NCI-H460 (cell line): ENCODE results near the gene SFI1. TPM values are rescaled to one million over a fixed set of nuclear protein-coding genes. Genes with fewer than 3 reads are reported as not detected.

Source experiments
- DNase-seq: peaks from one replicate; pipeline ENCODE4 v3.0.0-alpha.2; 2016; ENCODE audit warnings: low read depth; ENCODE audit errors: extremely low read depth
- total RNA-seq: library from RNA; depleted of rRNA; stranded (reverse); fragments of >200 nt; shearing (Covaris generic); gene quantifications from 2 replicates; pipeline ENCODE4 v1.2.3, GENCODE V29; 2014

The SFI1 gene
- total RNA-seq, 1 experiment from 2014 or later = 10.5 TPM

DNA sequence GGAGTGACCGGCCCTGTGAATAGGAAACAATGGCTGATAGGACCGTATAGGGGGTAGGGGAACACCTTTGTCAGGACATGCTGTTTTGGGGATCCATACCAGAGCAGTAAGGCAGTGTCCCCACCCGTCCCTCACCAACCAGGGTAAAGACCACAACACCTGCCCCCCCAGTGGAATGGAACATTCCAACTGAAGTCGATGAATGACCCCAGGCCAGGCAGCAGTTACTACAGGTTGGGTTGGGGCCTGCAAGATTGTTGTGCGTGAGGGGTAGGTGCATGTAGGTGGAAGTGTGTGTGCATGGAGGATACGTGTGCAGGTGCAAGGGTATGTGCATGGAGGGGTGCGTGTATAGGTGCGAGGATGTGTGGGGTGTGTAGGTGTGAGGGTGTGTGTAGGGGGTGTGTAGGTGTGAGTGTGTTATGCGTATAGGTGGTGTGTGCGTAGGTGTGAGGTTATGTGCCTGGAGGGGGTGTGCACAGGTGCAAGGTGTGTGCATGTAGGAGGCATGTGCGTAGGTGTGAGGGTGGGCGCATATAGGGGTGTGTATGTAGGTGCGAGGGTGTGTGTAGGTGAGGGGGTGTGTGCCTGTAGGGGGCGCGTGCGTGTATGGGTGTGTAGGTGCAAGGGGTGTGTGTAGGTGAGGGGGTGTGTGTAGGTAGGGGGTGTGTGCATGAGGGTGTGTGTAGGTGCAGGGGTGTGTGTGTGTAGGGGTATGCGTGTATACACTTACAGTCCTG, 132.8 kb downstream of the SFI1 start:
- no peak for DNase-seq

DNA sequence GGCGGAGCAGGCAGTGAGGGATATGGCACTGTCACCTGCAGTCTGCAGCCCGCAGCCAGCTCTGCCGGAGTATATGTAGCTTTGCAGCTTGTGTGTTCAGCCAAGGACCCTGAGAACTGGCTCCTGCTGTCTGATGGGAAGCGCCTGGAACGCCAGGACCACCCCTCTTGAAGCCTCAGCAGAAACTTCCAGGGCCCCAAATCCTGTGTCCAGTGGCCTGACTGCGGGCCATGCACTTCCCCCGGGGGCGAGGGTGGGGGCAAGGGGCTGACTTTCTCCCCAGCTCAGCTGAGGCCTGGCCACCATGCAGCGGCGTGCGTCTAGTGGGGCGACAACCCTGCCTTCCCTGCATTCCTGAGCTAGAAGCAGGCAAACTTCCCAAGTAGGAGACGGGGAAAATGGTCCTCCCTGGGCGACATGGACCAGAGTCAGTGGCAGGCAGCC, 133.4 kb downstream of the SFI1 start:
- no peak for DNase-seq

DNA sequence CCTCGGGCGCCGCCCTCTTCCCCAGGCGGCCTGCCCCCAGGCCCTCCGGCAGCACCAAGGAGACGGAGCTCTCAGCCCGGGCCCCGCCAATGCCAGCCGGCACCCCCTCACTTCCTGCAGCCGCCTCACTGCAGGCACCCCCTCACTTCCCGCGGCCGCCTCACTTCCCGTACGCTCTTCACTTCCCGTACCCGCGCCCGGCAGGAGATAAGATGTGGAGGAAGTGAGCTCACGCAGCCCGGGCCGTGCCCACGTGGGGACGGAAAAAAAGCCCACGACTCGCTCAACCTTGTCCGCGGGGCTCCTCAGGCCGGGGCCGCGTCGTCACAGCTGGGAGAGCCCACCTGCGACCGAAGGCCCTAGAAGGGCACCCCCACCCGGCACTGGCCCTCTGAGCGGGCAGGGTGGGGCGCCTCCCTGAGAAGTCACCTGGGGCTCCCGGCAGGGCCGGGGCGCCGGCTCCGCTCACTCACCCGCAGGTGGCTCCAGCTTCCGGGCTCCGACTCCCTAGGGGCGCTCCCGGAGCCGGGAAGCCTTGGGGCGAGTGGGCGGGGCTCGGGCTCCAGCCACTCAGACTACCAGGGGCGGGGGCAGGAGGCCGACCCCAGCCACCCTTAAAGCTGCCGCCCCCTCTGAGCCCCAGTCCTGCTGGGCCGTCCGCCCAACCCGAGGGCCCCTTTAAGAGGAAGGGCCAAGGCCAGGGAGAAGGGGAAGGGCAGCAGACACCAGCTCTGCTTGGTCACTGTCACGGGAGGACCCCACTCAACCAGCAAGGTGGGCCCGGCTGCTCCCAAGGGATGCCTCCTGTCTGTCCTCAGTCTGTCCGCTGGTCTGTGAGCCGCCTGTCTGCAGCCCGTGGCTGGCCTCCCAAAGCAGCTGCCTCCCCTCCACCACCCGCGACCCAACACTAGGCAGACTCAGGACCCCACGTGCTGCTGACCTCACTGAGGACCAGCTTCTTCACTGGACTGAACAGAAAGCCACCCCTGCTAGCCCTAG, 134.3 kb downstream of the SFI1 start:
- DNase-seq = peak; percentile 77

DNA sequence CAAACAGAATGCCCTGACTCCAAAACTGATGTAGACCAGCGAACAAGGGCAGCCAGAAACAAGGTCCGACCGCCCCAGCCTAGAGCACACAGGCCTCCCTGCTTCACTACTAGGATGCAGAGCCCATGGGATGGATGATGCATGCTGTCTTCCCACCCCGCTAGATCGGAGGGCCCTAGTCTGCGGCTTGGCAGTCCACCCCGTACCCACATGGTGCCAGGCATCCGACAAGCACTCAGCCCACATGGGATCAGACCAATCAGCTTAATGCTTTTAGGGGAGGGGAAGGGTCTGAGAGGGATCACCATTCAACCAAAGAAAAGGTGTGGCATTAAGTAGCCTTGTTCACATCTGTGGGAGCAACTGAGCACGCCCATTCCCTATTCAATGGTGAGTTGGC, 135.1 kb downstream of the SFI1 start:
- no peak for DNase-seq

DNA sequence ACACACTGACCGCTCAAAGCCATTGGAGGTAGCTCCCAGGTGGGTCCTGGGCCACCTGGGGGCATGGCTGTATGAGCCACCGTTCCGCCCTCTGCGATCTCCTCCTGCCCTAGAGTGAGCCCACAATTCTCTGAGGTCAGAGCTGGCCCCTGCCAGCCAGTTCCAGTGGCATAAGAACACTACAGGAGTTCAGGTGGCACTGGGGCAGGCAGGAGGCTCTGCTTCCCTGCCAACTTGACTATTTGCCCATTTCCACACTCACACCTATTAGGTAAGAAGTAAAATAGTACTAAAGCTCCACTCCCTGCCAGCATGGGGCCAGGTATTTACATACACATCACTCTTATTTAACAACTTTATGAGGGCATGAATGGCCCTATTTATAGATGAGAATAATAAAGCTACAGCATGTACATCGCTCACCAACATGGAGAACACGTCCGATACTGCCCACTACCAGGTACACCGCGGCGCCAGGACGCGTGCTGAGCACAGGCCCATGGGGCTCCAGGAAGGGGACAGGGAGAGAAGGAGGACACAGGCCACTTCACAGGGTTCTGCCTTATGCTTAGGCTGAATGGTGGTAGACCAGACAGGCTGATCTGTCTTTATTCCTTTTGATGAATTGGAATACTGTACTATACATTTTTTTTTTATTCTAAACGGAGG, 139.4 kb downstream of the SFI1 start:
- DNase-seq = no peak

DNA sequence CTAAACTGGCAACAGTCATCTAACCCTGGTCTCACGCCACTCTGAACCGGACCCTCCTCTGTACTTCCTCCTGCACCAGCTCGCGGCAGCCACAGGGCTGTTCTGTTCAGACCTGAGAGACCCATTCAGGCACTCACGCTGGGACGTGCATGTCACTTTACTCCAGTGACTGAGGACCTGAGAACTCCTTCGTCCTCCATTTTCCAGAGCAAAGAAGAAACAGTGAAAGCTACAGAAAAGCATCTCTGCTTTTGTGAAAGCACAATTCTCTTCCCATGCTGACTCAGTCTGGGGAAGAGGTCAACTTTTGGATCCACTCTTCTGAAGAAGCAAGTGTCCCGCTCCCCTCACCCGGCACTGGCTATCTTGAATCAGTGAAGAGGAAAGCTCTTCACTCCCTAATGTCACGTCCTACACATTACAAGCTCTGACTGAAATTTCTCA, 141.1 kb downstream of the SFI1 start:
- DNase-seq = no peak

DNA sequence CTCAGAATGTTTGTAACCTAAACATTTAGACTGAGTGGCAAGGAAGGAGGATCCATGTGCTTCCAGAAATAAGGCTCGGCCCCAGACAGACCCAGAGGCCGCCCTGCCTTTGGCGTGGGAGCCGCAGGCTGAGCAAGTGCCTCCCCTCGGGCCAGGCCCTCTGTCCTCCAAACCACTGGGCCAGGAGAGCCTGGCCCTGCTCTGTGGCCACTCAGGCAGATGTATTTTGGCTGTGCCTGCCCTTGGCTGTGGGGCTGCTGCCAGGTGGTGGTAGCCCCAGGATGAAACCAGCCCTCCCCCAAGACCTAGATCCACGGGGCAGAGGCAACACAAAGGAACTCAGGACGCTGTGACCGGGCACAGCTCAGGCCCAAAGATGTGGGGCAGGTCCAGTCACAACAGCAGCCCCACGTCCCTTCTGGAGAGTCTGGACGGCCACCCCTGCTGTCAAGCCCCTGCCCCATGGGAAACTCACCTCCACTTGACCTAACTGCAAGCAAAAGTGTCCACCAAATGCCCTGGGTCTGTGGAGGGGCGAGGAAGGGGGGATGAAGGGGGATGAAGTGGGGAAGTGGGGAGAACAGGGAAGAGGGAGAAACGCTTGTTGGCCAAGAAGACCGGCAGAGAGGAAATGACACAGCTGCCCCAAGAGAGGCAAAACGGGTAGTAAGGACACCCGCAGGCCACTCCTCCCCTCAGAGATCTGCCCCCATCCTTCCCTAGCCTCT, 141.7 kb downstream of the SFI1 start:
- no peak for DNase-seq

DNA sequence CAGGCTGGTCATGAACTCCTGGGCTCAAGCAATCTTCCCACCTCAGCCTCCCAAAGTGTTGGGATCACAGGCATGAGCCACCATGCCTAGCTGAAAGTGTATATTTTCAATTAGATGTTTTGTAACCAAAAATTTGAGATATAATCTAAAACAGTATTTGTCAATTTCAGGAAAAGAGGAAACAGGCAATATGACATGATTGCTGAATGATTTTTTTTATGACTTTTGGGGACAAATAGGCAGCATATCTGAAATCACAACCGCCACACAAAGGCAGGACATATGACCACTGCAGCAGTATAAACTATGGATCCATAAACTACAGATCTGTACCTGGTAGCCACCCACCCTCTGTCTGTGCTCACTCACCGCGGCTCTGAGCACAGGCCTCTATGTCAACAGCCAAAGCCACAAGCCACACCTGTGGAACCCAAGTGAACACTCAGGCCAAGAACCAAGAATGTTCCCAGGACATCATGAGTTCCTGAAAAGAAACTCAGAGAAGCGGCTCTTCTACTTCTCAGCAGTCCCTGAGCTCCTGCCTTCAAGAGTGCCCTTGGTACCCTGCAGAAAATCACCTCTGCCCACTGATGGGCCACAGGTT, 143.2 kb downstream of the SFI1 start:
- no peak for DNase-seq

DNA sequence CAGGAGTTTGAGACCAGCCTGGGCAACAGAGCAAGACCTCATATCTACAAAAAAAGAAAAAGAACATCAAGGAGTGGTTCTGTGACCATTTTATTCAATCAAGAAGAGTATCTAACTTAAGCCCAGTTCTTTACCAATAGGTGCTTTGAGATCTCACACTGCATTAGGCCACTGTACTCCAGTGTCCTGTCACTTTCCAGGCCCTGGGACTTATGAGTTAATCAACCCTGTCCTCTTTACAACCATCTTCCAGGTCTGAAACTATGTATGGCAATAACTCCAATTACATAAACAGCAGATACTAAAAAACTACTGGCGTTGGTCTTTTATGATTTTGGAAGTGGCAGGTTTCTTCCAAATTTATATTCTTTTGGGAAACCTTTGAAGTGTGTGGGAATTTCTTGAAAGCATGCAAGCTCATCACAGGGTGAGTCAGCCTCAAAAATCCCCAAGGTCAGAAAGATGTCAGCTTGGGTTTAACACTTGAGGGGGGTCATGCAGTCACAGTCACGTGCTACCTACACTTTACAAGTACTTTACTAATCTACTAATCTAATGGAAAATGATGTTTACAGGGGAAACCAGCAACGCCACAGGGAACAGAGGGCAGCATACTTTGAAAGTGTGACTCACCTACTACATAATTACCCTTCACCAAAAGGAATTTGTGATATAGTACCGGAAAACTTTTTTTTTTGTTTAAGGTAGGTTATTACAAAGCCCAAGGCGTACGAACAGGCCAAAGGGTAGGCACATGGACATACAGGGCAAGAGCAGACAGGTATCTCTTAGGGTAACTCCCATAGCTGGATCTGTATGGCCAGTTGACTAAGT, 150.1 kb downstream of the SFI1 start:
- DNase-seq = no peak

DNA sequence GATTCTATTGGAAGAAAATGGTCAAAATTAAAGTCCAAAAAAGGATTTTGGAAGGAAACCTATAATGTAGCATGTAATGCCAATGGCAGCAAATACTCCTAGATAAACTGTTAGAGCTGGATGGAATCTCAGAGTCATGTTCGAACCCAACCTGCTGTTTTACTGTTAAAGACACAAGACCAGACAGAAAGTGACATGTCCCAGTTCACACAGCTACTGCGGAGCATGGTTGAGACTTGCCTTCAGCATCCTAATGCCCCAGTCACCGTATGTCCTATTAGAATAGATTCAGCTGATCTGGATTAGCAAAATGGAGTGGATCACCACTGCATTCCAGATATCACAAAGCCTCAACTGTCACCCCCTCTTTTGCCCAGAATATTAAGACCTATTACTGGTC, 150.7 kb downstream of the SFI1 start:
- no peak for DNase-seq

DNA sequence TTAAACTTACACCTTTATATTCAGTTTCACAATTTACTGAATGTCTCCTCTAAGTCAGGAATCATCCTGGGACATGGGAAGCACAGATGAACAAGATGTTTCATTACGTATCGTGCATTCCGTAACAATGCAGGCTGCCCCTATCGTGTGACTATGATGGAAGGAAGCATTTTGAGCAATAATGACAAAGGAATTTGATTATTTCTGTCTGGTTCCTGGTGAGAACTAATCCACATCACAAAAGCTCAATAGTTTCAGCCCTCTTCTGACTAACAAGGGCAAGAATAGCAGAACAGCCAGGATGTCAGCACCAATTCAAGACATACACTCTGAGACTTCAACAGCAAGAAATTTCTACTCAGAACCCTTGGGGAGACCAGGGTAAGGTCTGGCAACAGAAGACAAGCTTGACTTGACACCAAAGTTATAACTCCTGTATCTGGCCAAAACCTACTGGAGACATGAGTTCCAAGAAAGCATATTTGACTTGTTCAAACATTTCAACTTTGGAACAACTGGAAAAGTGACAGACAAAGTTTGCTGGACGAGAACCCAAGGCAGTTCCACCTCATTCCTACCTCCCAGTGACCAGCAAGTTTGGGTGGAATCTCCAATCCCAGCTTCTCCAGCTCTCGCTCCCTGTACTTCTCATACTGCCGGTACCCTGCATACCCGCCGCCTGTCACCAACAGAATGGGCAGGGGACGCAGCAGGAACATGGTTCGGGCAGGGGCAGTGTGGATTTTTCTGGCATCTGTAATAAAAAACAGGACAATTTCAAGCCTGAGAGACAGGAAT, 151.4 kb downstream of the SFI1 start:
- no peak for DNase-seq

DNA sequence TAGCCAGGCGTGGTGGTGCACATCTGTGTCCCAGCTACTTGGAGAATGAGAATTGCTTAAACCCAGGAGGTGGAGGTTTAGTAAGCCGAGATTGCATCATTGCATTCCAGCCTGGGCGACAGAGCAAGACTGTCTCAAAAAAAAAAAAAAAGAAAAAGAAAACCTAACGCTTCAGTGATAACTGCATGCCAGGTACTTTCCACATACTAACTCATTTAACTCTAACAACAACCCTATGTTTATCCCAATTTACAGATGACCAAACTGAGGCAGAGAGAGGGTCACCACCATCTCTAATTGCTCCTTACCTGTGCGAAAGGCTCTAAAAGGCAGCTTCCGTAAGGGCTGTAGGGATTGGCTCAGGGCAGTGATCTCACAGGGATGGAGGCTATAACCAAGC, 154.1 kb downstream of the SFI1 start:
- no peak for DNase-seq

DNA sequence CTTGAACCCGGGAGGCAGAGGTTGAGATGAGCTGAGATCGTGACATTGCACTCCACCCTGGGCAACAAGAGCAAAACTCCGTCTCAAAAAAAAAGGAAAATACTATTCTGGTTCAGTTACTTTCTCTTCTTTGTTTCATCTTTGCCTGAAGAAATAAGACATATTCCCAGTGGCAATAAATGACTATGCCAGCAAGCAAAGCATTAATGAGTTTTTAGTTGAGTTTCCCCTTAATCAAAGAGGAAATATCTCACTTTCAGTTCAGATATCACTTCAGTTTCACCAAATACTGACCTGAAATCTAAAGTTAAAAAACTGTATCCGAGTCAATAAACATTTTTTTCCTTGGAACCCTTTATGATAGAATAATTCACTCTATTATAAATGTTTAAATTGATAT, 155.3 kb downstream of the SFI1 start:
- no peak for DNase-seq

DNA sequence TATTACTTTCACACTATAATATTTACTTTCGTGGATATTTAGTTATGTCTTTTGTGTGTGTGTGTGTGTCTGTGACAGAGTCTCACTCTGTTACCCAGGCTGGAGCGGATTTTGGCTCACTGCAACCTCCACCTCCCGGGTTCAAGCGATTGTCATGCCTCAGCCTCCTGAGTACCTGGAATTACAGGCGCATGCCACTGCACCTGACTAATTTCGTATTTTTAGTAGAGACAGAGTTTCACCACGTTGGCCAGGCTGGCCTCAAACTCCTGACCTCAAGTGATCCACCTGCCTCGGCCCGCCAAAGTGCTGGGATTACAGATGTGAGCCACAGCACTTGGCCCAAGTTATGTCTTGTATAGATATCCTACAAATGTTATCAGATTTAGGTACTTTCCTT, 155.8 kb downstream of the SFI1 start:
- DNase-seq = no peak

DNA sequence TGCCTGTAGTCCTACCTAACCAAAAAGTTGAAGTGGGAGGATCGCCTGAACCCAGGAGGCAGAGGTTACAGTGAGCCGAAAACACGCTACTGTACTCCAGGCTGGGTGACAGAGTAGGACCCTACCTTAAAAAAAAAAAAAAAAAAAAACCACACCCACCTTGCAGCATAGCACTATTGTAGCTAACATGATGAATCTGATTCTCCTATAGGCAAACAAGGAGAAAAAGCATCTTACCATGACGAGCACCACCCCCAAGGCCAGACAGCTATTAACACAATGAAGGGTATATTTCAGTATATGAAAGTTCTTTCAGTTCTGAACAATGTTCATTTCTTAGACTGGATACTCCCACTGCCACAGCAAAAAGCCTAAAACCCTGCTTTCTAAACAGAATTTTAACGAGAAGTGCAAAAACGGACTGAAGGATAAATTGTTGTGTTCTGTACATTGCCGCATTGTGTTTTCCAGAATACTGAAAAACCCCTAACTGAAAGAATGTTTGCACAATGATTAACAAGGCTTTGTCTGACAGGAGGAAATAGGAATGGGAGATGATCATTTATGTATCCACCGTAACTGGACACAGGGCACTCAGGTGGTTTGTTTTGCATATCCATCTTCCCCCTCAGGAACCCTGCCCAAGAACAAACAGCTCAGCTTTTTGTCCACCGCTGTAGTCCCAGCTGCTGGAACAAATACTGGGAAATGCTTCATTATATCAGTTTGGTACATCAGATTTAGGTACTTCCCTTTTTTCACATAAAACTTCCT, 156.8 kb downstream of the SFI1 start:
- no peak for DNase-seq

DNA sequence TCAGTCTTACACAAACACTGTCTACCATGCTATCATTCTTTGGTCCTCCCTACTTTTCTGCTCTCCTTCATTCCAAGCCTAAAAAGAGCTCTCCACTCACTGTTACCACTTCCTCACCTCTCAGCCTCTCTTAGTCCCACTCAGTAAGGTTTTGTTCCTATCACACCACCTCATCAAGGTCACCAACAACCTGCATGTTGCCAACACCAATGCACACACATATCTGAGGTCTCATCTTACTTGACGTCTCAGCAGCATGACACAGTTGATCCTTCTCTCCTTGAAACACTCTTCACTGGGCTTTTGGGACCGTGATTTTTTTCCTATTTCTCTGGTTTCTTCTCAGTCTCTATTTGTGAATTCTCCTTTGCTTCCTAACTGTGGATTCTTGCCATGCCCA, 157.6 kb downstream of the SFI1 start:
- no peak for DNase-seq

DNA sequence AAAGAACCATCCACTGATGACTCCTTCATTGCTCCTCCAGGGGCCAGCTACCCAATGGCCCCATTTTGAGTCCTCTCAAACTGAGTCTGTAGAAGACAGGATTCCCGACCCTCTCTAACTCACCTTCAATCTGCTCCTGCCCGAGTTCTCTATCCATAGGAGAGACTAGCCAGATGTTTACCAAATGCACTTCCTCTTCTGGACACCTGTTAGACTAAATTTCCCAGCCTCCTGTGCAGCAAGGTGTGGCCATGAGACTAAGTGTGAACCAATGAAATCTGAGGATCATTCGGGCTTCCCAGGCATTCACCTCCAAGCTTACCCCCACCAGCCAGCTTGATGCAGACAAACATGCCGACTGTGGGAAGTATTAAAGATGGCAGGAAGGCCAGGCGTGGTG, 158.1 kb downstream of the SFI1 start:
- DNase-seq = no peak

DNA sequence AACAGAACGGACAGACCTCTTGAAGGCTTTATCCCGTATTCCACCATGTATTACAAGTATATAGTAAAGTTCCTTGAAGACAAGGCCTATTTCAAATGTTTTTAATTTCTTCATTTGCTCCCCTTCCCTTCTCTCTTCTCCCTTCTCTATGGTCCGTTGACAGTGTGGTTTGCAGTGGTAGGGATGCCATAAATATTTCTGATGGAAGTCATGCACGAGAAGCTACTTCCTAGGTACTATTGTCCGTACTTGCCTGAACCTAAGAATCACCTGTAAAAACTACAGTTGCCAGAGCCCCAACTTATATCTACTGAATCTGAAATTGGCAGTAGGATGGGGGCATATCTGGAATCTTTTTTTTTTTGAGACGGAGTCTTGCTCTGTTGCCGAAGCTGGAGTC, 162.9 kb downstream of the SFI1 start:
- DNase-seq = no peak
